ENCODE data around the gene VEGFB. TPM values are rescaled to one million over a fixed set of nuclear protein-coding genes. Genes with fewer than 3 reads are reported as not detected.

The VEGFB gene
- total RNA-seq, 1 experiment from 2014 or later: 47.5 TPM

DNA sequence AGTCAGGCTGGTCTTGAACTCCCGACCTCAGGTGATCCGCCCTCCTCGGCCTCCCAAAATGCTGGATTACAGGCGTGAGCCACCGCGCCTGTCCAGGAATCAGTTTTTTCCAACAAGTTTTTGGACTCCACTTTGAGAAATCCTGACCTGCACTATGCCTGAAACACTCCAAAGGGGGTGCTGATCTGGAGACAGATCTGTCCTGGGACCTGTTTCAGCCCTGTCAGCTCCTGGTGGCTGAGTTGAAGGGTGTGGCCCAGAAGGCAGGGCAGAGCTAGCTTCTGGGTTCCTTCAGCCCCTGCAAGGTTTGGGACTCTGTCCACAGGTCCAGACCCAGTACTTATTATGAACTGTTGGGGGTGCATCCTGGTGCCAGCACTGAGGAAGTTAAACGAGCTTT is 2.8 kb upstream of the VEGFB start:
- Histone ChIP-seq H2AFZ (ENCODE audit: low read depth, low read length, poor library complexity, severe bottlenecking) (no peak overlapping the region), H3K4me1 (ENCODE audit: control insufficient read depth in 1 of 2, insufficient read depth in 2 of 2, low read length in 2 of 2) (peaks cover 30 to 72% of the 10 kb centered on the region in 2 experiments), H3K27ac (ENCODE audit: low read depth, low read length) (peak overlapping the region; percentile 8; the same call in 1 of the 2 replicates), H3K4me2 (ENCODE audit: low read length) (peak overlapping the region; percentile 99), H3K79me2 (ENCODE audit: insufficient read depth, low read length) (peaks cover 19% of the 10 kb centered on the region), H3K9ac (ENCODE audit: low read length) (0 out of 2 replicates have a peak overlapping the region, but pooled peaks have one; percentile 20), H4K20me1 (ENCODE audit: insufficient read depth) (no peaks in the 10 kb centered on the region), H3K27me3 (ENCODE audit: insufficient read depth, low read length) (no peaks in the 10 kb centered on the region), H3K9me2 (ENCODE audit: insufficient read depth) (no peaks in the 10 kb centered on the region), H3K4me3 (replicated peaks in 1 of 2; ENCODE audit: low read depth in 1 of 2, low read length in 2 of 2) (no peak overlapping the region), H3K9me3 (ENCODE audit: control insufficient read depth in 1 of 2, insufficient read depth in 1 of 2, low read depth in 1 of 2, low read length in 2 of 2) (no peaks in the 10 kb centered on the region), H3K36me3 (ENCODE audit: control insufficient read depth in 1 of 2, insufficient read depth in 2 of 2, low read length in 2 of 2) (no peaks in the 10 kb centered on the region)
- RAD21 ChIA-PET (ENCODE audit: low non-redundant PET in 1 of 2, low total read pairs in 2 of 2, uncharacterized antibody in 2 of 2, unreplicated experiment in 2 of 2): interaction anchor here in 1 of 2 experiments (0.6 kb wide), 1 partner anchor 43 kb away, joined by 3 read pairs; no protein-coding TSS in a partner anchor
- no TSS peak for BruUV-seq (replicated peaks)
- CTCF ChIA-PET: no interaction called here
- TF ChIP-seq JUND (IDR thresholded peaks at IDR 0.05) (no peak), RAD21 (IDR thresholded peaks at IDR 0.05; ENCODE audit: low read depth) (no peak), YY1 (IDR thresholded peaks at IDR 0.05; ENCODE audit: extremely low read depth, insufficient replicate concordance, low read depth, low read length) (no peak), EZH2 (IDR thresholded peaks at IDR 0.05) (no peak), POLR2A (IDR thresholded peaks at IDR 0.05; ENCODE audit: borderline replicate concordance, extremely low read depth, insufficient read depth, insufficient read length) (no peak), EZH2phosphoT487 (IDR thresholded peaks at IDR 0.05; ENCODE audit: borderline replicate concordance) (no peak), ZNF274 (IDR thresholded peaks at IDR 0.05; ENCODE audit: low read depth, low read length) (no peak), CBX3 (IDR thresholded peaks at IDR 0.05; ENCODE audit: low read depth) (no peak), ZBTB33 (IDR thresholded peaks at IDR 0.05; ENCODE audit: extremely low read depth, insufficient replicate concordance, low read length) (no peak), SP1 (IDR thresholded peaks at IDR 0.05; ENCODE audit: low read depth) (no peak), CEBPB (IDR thresholded peaks at IDR 0.05; ENCODE audit: low read depth) (no peak), SRF (IDR thresholded peaks at IDR 0.05; ENCODE audit: low read depth) (no peak), SIN3A (IDR thresholded peaks at IDR 0.05; ENCODE audit: low read depth) (no peak)
- TF ChIP-seq, protein P1, sequence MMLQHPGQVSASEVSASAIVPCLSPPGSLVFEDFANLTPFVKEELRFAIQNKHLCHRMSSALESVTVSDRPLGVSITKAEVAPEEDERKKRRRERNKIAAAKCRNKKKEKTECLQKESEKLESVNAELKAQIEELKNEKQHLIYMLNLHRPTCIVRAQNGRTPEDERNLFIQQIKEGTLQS (IDR thresholded peaks at IDR 0.05): no peak
- TF ChIP-seq, protein P2, sequence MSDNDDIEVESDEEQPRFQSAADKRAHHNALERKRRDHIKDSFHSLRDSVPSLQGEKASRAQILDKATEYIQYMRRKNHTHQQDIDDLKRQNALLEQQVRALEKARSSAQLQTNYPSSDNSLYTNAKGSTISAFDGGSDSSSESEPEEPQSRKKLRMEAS (IDR thresholded peaks at IDR 0.05): no peak
- TF ChIP-seq, protein P3, sequence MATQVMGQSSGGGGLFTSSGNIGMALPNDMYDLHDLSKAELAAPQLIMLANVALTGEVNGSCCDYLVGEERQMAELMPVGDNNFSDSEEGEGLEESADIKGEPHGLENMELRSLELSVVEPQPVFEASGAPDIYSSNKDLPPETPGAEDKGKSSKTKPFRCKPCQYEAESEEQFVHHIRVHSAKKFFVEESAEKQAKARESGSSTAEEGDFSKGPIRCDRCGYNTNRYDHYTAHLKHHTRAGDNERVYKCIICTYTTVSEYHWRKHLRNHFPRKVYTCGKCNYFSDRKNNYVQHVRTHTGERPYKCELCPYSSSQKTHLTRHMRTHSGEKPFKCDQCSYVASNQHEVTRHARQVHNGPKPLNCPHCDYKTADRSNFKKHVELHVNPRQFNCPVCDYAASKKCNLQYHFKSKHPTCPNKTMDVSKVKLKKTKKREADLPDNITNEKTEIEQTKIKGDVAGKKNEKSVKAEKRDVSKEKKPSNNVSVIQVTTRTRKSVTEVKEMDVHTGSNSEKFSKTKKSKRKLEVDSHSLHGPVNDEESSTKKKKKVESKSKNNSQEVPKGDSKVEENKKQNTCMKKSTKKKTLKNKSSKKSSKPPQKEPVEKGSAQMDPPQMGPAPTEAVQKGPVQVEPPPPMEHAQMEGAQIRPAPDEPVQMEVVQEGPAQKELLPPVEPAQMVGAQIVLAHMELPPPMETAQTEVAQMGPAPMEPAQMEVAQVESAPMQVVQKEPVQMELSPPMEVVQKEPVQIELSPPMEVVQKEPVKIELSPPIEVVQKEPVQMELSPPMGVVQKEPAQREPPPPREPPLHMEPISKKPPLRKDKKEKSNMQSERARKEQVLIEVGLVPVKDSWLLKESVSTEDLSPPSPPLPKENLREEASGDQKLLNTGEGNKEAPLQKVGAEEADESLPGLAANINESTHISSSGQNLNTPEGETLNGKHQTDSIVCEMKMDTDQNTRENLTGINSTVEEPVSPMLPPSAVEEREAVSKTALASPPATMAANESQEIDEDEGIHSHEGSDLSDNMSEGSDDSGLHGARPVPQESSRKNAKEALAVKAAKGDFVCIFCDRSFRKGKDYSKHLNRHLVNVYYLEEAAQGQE (IDR thresholded peaks at IDR 0.05; ENCODE audit: low read depth): no peak
- no peak for ATAC-seq
- POLR2A ChIA-PET: interaction anchor here (0.5 to 3.1 kb wide), 4 partner anchors 8 to 52 kb away, joined by 3 to 11 read pairs (median 5); partner anchors contain the start of gene FKBP2
- intact Hi-C loops (cut with micrococcal nuclease): no loop called here
- no peak for DNase-seq (ENCODE audit: low read depth, low spot score)
